Posterior cingulate gyrus (tissue), 11 donors: ENCODE data around the gene ISCA1.
A peak's percentile ranks its signal among the peaks of the same experiment; 100 is the strongest.

Experiments
- DNase-seq, 10 donors: peaks; one replicate each; pipeline versions ENCODE4 v3.0.0 to v3.0.0-alpha.2; 2020 to 2021; ENCODE audit warnings: mixed read lengths in 3 of 10
- intact Hi-C: fragments of 100-400 bp; cut with DNase I; formaldehyde crosslinking; loops from one replicate; pipeline ENCODE4 v1.15.1; 2023

ISCA1 gene

DNA sequence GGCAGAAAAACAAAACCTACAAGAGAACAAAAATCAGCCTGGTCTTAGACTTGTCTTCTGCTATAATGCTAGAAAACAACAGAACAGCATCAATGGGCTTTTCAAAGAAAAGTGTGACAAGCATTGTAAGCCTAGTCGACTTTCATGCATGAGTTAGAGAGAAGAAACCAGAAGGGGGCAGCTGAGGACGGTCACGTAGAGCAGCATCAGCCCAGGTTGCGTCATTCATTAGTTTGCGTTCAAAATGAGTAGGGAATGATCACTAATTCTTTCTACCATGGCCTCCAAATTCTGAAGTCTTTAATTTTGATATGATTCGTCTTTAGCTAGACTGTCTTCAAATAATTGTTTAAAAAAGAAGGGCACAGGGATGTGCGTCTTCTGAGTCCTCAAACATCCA, 4.7 kb upstream of the ISCA1 start:
- intact Hi-C loops: no loop called here
- peak in 1 of 10 donors; percentile 72 for DNase-seq

DNA sequence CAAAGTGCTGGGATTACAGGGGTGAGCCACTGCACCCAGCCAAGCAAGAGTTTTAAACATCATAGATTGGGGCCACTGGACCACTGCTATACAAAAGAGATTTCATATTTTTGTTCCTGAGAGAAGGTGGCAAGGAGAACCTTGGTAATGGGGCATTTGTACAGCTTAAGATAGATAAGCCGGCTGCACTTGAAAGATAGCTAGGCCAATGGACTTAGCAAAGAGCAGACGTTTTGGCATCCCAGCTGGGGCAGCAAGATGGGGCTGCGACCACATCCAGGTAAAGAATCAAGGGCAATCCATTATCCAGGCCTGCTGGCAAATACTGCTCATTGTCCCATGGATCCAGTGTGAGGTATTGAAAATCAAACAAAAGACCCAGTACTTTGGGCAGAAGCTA, 3.9 kb upstream of the ISCA1 start:
- no peak for DNase-seq
- intact Hi-C loops: no loop called here

DNA sequence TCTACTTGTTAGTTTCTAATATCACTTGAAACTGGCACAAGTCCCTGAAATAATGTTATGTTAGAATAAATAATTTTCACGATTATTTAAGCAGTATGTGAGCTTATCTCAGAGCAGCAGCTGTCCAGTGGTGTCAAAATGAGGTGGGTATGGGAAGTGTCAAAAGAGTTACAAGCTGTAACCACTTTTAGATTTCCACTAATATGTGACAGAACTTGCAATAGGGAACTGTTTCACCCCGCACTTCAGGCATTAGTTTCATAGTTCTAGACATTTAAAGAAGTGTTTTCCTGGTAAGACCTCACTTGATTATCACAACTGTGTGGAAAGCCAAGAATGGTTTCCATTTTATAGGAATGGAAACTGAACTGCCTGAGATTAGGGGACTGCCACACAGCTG, 2.9 kb upstream of the ISCA1 start:
- intact Hi-C loops: no loop called here
- no peak for DNase-seq

GRCh38 chr9:86282979-86283535, 719 bp upstream of the ISCA1 start:
- DNase-seq: peak in 4 of 10 donors; percentile 17 to 66 (median 29)
- intact Hi-C loops: loop anchor here (5.0 kb wide), 1 partner anchor 69 kb away; the partner anchor contains the start of gene TUT7

- intact Hi-C loops: loop anchor here (5.0 kb wide), 1 partner anchor 71 kb away; the partner anchor contains the start of gene TUT7
- DNase-seq: no peak
Measured at GRCh38 chr9:86281593-86282076, 703 bp downstream of the ISCA1 start.

GRCh38 chr9:86280580-86280979, 1.8 kb downstream of the ISCA1 start:
- intact Hi-C loops: loop anchor here (5.0 kb wide), 1 partner anchor 72 kb away; the partner anchor contains the start of gene TUT7

DNA sequence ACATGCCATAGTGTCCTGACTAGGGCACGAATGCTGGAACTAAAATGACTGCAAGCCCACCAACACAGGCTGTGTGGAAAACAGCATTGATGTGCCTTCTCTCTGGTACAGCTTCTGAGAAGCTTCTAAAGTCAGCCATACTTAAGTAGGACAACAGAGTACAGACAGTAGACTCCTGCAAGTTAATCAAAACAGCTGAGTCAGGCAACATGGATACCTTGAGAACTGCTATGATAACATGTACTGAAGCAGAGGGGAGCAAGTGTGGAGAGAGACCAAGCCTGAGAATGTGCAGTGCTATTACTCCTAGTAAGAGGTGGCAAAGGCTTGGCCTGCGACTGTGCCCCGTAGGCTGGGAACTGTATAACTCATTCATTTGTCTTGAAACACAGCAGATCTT, 2.5 kb downstream of the ISCA1 start:
- intact Hi-C loops: loop anchor here (5.0 kb wide), 1 partner anchor 72 kb away; the partner anchor contains the start of gene TUT7
- no peak for DNase-seq

More at GRCh38 chr9:86280580-86280979, 1.8 kb downstream of the ISCA1 start:
- peak in 1 of 10 donors; percentile 81 for DNase-seq

- DNase-seq: no peak
- intact Hi-C loops: no loop called here
Measured at GRCh38 chr9:86277072-86277471, 5.3 kb downstream of the ISCA1 start.

GRCh38 chr9:86275962-86276361, 6.4 kb downstream of the ISCA1 start:
- intact Hi-C loops: no loop called here
- peak in 1 of 10 donors; percentile 28 for DNase-seq

- intact Hi-C loops: no loop called here
- DNase-seq: peak in 1 of 10 donors; percentile 49
Measured at GRCh38 chr9:86274821-86275643, 7.3 kb downstream of the ISCA1 start.

DNA sequence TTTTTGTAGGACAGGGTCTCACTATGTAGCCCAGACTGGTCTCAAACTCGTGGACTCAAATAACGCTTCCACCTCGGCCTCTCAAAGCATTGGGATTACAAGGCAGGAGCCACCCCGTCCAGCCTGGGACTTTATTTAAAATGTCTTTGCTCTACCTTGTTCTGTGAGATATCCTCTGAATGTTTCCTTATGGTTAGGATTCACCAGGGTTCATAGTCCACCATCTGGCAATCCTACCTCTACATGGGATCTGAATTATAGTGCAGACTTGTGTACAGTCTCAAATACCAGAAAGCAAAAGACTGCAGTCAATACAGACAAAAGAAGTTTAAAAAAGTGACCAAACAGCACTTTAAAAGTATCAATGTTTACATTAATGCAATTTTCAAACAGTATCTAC, 10.1 kb downstream of the ISCA1 start:
- no peak for DNase-seq
- intact Hi-C loops: no loop called here

GRCh38 chr9:86263876-86264275, 18.5 kb downstream of the ISCA1 start:
- no peak for DNase-seq
- intact Hi-C loops: no loop called here

- no peak for DNase-seq
- intact Hi-C loops: no loop called here
Measured at GRCh38 chr9:86262492-86262891, 19.8 kb downstream of the ISCA1 start.

DNA sequence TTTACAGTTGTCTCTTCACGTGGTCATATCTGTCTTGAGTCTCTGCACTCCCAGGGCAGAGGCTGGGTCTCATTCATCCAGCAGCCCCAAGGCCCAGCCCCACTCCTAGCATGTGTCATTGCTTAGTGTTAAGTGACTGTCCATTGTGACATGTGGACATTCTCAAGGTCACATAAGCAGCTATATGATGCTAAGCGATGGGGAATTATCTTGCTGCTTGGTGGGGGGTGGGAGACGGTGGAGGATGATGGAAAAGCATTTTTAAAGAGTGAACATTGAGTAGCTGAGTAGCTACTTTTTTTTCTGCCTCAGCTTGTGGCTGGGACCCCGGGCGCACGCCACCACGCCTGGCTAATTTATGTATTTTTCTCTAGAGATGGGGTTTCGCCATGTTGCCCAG, 22.8 kb downstream of the ISCA1 start, which contains the start of gene C9orf153:
C9orf153 (minus strand) TSS at position 101 of the 400 bp plus-strand sequence. CDS start 30,054 bp downstream, outside the sequence.
- DNase-seq: no peak
- intact Hi-C loops: no loop called here

- intact Hi-C loops: no loop called here
Measured at GRCh38 chr9:86257391-86257790, 24.9 kb downstream of the ISCA1 start.

GRCh38 chr9:86256653-86257052, 25.7 kb downstream of the ISCA1 start:
- DNase-seq: no peak
- intact Hi-C loops: no loop called here

More at GRCh38 chr9:86257391-86257790, 24.9 kb downstream of the ISCA1 start:
- no peak for DNase-seq

DNA sequence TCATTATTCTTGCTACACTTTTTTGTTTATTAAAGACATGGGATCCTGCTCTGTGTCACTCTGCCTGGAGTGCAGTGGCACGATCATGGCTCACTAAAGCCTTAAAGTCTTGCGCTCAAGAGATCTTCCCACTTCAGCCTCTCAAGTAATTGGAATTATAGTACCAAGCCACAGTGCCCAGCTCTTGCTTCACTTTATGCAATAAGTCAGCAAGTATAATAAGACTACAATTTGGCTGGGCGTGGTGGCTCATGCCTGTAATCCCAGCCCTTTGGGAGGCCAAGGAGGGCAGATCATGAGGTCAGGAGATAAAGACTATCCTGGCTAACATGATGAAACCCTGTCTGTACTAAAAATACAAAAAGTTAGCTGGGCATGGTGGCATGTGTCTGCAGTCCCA, 28.8 kb downstream of the ISCA1 start:
- no peak for DNase-seq
- intact Hi-C loops: no loop called here

DNA sequence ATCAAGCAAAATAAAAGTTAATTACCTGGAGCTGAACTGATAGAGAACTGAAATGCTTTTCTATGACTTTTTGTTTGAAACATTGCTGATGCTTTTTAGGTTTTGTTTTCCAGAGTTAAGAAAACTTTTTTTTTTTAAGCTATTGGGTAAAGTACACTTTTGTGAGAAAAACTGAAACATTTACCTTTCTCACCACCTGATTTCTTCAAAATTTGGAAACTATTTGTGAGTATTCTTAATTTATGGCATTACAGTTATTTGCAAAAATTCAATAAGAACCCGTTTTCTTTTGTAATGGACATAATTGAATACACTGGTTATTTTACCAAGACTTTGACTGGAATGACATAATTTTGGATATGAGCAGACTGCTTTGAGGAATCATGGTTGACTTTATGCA, 29.5 kb downstream of the ISCA1 start:
- intact Hi-C loops: no loop called here
- DNase-seq: no peak

GRCh38 chr9:86250123-86250522, 32.2 kb downstream of the ISCA1 start:
- intact Hi-C loops: no loop called here
- no peak for DNase-seq

DNA sequence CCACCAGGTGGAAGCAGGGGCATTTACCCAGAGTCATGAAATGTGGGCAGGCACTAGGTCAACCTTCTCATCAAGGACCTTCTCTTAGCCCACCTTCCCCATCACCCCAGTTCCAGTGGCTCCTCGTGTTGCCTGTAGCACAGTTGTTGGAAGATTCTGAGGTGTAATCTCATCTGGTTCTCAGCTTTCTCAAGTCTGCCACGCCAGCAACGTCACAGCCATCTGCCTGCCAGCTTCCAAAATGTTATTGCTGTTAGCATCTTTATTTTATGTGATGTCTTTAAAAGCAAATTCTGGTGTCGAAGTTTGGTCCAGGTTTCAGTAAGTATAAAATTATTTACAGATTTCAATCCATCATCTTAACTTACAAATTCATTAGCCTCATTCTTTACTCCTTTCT, 33.6 kb downstream of the ISCA1 start:
- peak in 1 of 10 donors; percentile 83 for DNase-seq
- intact Hi-C loops: no loop called here

GRCh38 chr9:86246752-86247161, 35.6 kb downstream of the ISCA1 start:
- no peak for DNase-seq
- intact Hi-C loops: no loop called here
